Measurements from ENCODE around the gene RNF19B.

RNF19B gene

DNA sequence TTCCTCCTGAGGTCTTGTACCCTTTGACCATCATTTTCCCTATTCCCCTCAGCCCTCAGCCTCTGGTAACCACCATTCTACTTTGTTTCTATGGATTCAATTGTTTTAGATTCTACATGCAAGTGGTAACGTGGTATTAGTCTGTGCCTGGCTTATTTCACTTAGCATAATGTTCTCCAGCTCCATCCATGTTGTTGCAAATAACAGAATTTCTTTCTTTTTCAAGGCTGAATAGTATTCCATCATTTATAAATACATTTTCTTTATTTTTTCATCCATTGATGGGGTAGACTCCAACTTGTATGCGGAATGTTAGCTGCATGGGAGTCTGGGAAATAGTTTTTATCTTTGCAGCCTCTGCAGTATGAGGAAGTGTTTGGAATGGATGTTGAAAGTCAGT lies 37.2 kb downstream of the RNF19B start:
- Histone ChIP-seq H3K36me3 (replicated peaks; ENCODE audit: insufficient read depth, low read length) (no peaks in the 10 kb centered on the region), H3K79me2 (ENCODE audit: low read length) (no peaks in the 10 kb centered on the region), H3K4me2 (ENCODE audit: low read depth, low read length) (no peak overlapping the region), H3K4me3 (ENCODE audit: low read length) (no peak overlapping the region), H3K4me1 (ENCODE audit: low read length) (no peaks in the 10 kb centered on the region), H3K9ac (ENCODE audit: low read length) (no peak overlapping the region), H4K20me1 (ENCODE audit: insufficient read depth, low read length) (no peaks in the 10 kb centered on the region), H3F3A (ENCODE audit: insufficient read depth, low read length) (no peaks in the 10 kb centered on the region), H3K27me3 (replicated peaks; ENCODE audit: insufficient read depth, low read length) (peaks cover 12% of the 10 kb centered on the region), H3K9me2 (replicated peaks; ENCODE audit: insufficient read depth, low read length) (no peaks in the 10 kb centered on the region), H3K27ac (ENCODE audit: low read length) (no peak overlapping the region), H2AFZ (ENCODE audit: low read length) (no peak overlapping the region), H3K9me3 (replicated peaks; ENCODE audit: insufficient read depth, low read length) (no peaks in the 10 kb centered on the region)
- TF ChIP-seq, protein P1, sequence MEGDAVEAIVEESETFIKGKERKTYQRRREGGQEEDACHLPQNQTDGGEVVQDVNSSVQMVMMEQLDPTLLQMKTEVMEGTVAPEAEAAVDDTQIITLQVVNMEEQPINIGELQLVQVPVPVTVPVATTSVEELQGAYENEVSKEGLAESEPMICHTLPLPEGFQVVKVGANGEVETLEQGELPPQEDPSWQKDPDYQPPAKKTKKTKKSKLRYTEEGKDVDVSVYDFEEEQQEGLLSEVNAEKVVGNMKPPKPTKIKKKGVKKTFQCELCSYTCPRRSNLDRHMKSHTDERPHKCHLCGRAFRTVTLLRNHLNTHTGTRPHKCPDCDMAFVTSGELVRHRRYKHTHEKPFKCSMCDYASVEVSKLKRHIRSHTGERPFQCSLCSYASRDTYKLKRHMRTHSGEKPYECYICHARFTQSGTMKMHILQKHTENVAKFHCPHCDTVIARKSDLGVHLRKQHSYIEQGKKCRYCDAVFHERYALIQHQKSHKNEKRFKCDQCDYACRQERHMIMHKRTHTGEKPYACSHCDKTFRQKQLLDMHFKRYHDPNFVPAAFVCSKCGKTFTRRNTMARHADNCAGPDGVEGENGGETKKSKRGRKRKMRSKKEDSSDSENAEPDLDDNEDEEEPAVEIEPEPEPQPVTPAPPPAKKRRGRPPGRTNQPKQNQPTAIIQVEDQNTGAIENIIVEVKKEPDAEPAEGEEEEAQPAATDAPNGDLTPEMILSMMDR (IDR thresholded peaks at IDR 0.05; ENCODE audit: low read length), result no peak
- no peak for TF ChIP-seq EZH2phosphoT487 (IDR thresholded peaks at IDR 0.05; ENCODE audit: low read length)
- TF ChIP-seq EZH2 (optimal IDR thresholded peaks at IDR 0.05; ENCODE audit: low read depth, low read length), result no peak
- DNase-seq, result no peak

DNA sequence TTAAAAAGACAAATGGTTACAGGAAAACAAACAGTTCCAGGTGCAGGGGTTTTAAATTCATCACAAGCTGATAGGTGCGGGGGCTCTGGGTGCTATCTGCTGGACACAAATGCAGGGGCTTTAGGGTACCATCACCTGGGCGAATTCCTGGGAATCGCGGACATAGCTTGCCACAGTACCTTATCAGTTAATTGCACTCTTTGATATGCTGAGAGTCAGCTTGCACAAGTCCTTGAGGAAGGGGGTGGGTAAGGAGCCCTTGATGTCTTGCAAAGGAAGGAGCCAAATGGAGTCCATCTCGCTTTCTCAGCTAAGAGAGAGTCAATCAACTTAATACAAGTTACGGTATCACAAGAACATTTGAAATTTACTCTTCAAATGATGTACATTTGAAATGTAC lies 38.0 kb downstream of the RNF19B start:
- Histone ChIP-seq H2AFZ (ENCODE audit: low read length) (no peak overlapping the region), H3K9ac (ENCODE audit: low read length) (no peak overlapping the region), H3K27me3 (replicated peaks; ENCODE audit: insufficient read depth, low read length) (peaks cover 12% of the 10 kb centered on the region), H3F3A (ENCODE audit: insufficient read depth, low read length) (no peaks in the 10 kb centered on the region), H3K79me2 (ENCODE audit: low read length) (no peaks in the 10 kb centered on the region), H3K4me3 (ENCODE audit: low read length) (no peak overlapping the region), H3K9me3 (replicated peaks; ENCODE audit: insufficient read depth, low read length) (no peaks in the 10 kb centered on the region), H3K4me2 (ENCODE audit: low read depth, low read length) (no peak overlapping the region), H3K27ac (ENCODE audit: low read length) (no peak overlapping the region), H3K9me2 (replicated peaks; ENCODE audit: insufficient read depth, low read length) (no peaks in the 10 kb centered on the region), H3K36me3 (replicated peaks; ENCODE audit: insufficient read depth, low read length) (no peaks in the 10 kb centered on the region), H4K20me1 (ENCODE audit: insufficient read depth, low read length) (no peaks in the 10 kb centered on the region), H3K4me1 (ENCODE audit: low read length) (no peaks in the 10 kb centered on the region)
- TF ChIP-seq, protein P1 (IDR thresholded peaks at IDR 0.05; ENCODE audit: low read length), result no peak
- TF ChIP-seq EZH2phosphoT487 (IDR thresholded peaks at IDR 0.05; ENCODE audit: low read length), result no peak
- TF ChIP-seq EZH2 (optimal IDR thresholded peaks at IDR 0.05; ENCODE audit: low read depth, low read length), result no peak
- no peak for DNase-seq

DNA sequence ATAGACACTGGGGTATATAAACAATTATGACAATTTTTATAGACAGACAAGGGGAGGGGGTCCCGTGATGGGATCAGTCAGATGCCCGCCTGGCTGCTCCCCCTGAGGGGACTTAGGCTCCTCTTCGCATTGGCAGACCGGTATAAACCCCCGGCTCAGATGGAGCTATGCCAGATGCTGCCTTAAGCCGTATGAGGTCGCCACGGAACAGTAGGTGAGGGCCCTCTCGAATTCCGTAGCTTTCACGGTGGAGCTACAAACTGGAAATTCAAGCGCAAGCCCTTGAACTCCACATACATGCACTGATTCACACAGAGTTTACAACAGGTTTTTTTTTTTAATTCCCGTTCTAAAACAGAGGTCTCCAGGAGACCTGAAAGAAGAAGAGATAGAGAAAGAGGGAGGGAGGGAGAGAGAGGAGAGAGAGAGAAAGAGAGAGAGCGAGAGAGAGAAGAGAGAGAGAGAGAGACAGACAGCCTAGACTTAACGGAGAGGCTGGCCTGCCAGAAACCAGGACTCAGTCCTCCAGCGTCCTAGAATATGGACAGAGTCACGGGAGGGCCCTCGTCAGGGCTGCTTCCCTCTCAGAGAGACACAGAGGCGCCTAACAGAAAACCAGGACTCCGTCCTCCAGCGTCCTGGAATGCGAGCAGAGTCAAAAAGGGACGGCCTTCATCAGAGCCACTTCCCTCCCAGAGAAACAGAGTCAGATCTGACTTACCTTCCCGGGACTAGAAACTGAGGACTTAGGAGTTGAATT lies 39.0 kb downstream of the RNF19B start:
- Histone ChIP-seq H3K27me3 (replicated peaks; ENCODE audit: insufficient read depth, low read length) (peaks cover 12% of the 10 kb centered on the region), H3K79me2 (ENCODE audit: low read length) (no peaks in the 10 kb centered on the region), H3K4me1 (ENCODE audit: low read length) (no peaks in the 10 kb centered on the region), H3K9me3 (replicated peaks; ENCODE audit: insufficient read depth, low read length) (no peaks in the 10 kb centered on the region), H3K4me3 (ENCODE audit: low read length) (no peak overlapping the region), H3K27ac (ENCODE audit: low read length) (no peak overlapping the region), H2AFZ (ENCODE audit: low read length) (no peak overlapping the region), H3F3A (ENCODE audit: insufficient read depth, low read length) (no peaks in the 10 kb centered on the region), H4K20me1 (ENCODE audit: insufficient read depth, low read length) (no peaks in the 10 kb centered on the region), H3K4me2 (ENCODE audit: low read depth, low read length) (no peak overlapping the region), H3K36me3 (replicated peaks; ENCODE audit: insufficient read depth, low read length) (no peaks in the 10 kb centered on the region), H3K9ac (ENCODE audit: low read length) (no peak overlapping the region), H3K9me2 (replicated peaks; ENCODE audit: insufficient read depth, low read length) (no peaks in the 10 kb centered on the region)
- TF ChIP-seq EZH2 (optimal IDR thresholded peaks at IDR 0.05; ENCODE audit: low read depth, low read length), result no peak
- TF ChIP-seq, protein P1 (IDR thresholded peaks at IDR 0.05; ENCODE audit: low read length), result no peak
- no peak for TF ChIP-seq EZH2phosphoT487 (IDR thresholded peaks at IDR 0.05; ENCODE audit: low read length)
- no peak for DNase-seq

Data from MM.1S (cell line).